Stimulated activated CD8-positive, alpha-beta memory T cell treated with anti-CD3 and anti-CD28 coated beads, Interleukin-4, amount 100 ng/mL, for 24 hours (primary cell): ENCODE measurements around the gene EML5.

Experiments used
- DNase-seq: peaks from one replicate; pipeline ENCODE4 v3.0.0-alpha.2; 2020; ENCODE audit warnings: low read depth

The EML5 gene

DNA sequence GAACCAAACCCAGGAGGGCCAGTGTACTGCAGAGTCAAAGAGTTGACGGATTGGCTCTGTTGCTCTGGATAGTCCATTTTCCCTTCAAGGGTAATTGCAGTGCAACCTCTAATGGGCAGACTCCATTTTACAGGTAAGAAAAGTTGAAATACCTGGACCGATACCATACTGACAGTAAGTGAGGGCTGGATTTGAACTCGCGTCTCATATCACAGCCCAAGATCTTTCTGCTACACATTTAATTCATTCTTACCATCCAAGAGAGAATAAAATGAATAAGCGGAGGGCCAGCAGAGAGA is 230.3 kb downstream of the EML5 start:
- DNase-seq: no peak
